Thyroid gland (tissue), 4 donors: ENCODE measurements around the gene PSMD12. TPM values are rescaled to one million over a fixed set of nuclear protein-coding genes. Genes with fewer than 3 reads are reported as not detected.
"Not testable (repeated sequence)": the region's sequence is repeated elsewhere in the genome, so short reads cannot be mapped to it uniquely, and the experiment has no call there.

Source experiments
- DNase-seq, 2 donors: peaks; one replicate each; pipeline ENCODE4 v3.0.0-alpha.2; 2019
- H3K27ac ChIP-seq, 3 donors: fragments of 200-600 bp; sonication (generic); 1 replicate in 2 of 3; 2 replicates in 1 of 3; pipeline ENCODE4 v1.5.1; 2016 to 2019; ENCODE audit warnings: mild to moderate bottlenecking in 1 of 3, moderate library complexity in 1 of 3
- H3K27me3 ChIP-seq: fragments of 200-600 bp; sonication (generic); one replicate; pipeline ENCODE4 v1.5.1; 2019
- H3K36me3 ChIP-seq, 2 donors: fragments of 200-600 bp; sonication (generic); one replicate each; pipeline ENCODE4 v1.5.1; 2016 to 2019
- H3K4me1 ChIP-seq, 2 donors: fragments of 200-600 bp; sonication (generic); one replicate each; pipeline ENCODE4 v1.5.1; 2017 to 2019
- H3K4me3 ChIP-seq, 3 donors: fragments of 200-600 bp; sonication (generic); replicated peaks in 1 of 3; 1 replicate in 2 of 3; 2 replicates in 1 of 3; pipeline ENCODE4 v1.5.1; 2016; ENCODE audit warnings: mild to moderate bottlenecking in 1 of 3
- H3K9me3 ChIP-seq: fragments of 200-600 bp; sonication (generic); one replicate; pipeline ENCODE4 v1.5.1; 2017
- POLR2A ChIP-seq, 2 donors: fragments of 450-650 bp; IDR thresholded peaks; one replicate each; pipeline ENCODE4 v1.6.1; 2017; ENCODE audit warnings: antibody characterized with exemption in 2 of 2, mild to moderate bottlenecking in 2 of 2, moderate library complexity in 1 of 2
- WGBS, 2 donors: methylation state at CpG; one replicate each; pipeline ENCODE4 v1.1.5; 2017; 5-methylcytosine and 5-hydroxymethylcytosine counted together
- intact Hi-C: fragments of 100-400 bp; cut with DNase I; formaldehyde crosslinking; loops from one replicate; pipeline ENCODE4 v1.15.1; 2023
- total RNA-seq, 4 donors: library from RNA; depleted of rRNA; stranded (reverse); fragments of >200 nt; gene quantifications; one replicate each; pipeline ENCODE4 v1.2.3, GENCODE V29; 2016
- TF ChIP-seq, protein P1 (sequence below), 6 experiments: fragments of 200-600 bp in 3 of 6; fragments of 450-650 bp in 3 of 6; sonication (generic) in 3 of 6; IDR thresholded peaks; one replicate each; pipeline ENCODE4 v1.5.1; 2016 to 2019; ENCODE audit warnings: antibody characterized with exemption in 6 of 6, mild to moderate bottlenecking in 2 of 6, inconsistent platforms in 1 of 6, moderate library complexity in 1 of 6

Gene PSMD12
- total RNA-seq, 4 donors from 2014 or later = 19.1 to 30.9 (median 23.5) TPM

DNA sequence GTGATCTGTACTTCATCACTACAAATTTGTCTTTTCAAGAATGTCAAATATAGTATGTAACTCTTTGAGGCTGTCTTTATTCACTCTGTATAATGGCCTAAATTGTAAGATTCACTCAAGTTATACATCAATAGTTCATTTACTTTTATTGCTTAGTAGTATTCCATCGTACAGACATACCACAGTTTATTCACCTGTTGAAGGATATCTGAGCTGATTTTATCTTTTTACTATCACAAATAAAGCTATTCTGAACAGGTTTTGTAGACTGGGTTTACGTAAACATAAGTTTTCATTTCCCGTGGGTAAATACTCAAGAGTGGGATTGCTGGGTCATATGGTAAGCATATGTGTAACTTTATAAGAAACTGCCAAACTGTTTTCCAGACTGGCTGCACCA is 18.6 kb downstream of the PSMD12 start:
- H3K4me3 ChIP-seq = no peak overlapping the region
- no peaks in the 10 kb centered on the region for H3K4me1 ChIP-seq
- no peaks in the 10 kb centered on the region for H3K9me3 ChIP-seq
- no peak overlapping the region for H3K27ac ChIP-seq
- 99% methylated on average over 3 of the region's 3 CpGs for WGBS, 2 donors
- DNase-seq = no peak
- no peaks in the 10 kb centered on the region for H3K27me3 ChIP-seq
- TF ChIP-seq, protein P1, sequence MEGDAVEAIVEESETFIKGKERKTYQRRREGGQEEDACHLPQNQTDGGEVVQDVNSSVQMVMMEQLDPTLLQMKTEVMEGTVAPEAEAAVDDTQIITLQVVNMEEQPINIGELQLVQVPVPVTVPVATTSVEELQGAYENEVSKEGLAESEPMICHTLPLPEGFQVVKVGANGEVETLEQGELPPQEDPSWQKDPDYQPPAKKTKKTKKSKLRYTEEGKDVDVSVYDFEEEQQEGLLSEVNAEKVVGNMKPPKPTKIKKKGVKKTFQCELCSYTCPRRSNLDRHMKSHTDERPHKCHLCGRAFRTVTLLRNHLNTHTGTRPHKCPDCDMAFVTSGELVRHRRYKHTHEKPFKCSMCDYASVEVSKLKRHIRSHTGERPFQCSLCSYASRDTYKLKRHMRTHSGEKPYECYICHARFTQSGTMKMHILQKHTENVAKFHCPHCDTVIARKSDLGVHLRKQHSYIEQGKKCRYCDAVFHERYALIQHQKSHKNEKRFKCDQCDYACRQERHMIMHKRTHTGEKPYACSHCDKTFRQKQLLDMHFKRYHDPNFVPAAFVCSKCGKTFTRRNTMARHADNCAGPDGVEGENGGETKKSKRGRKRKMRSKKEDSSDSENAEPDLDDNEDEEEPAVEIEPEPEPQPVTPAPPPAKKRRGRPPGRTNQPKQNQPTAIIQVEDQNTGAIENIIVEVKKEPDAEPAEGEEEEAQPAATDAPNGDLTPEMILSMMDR (IDR thresholded peaks at IDR 0.05) = no peak
- TF ChIP-seq POLR2A (IDR thresholded peaks at IDR 0.05) = no peak
- intact Hi-C loops = no loop called here
- H3K36me3 ChIP-seq = peaks cover 60 to 66% of the 10 kb centered on the region in 2 donors

DNA sequence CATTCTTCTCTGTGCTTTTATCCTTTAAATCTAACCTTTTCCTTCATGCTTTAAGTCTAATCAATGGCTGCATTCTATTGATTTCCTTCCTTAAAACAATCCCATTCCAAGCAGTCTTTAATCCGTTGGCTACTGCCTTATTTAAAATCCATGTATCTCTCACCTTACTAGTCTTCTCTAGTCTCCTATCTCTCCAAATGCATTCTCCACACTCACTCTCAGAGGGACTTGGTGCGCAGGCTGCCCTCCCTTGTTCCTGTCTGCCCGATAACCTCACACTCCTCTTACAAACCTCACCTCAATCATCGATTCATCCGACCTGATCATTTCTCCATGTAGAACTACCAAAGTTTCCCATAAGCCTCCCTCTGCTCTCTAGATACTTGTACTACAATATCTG is 23.1 kb downstream of the PSMD12 start:
- 94 to 97% methylated on average over 5 of the region's 5 CpGs for WGBS, 2 donors
- no peaks in the 10 kb centered on the region for H3K9me3 ChIP-seq
- no peaks in the 10 kb centered on the region for H3K27me3 ChIP-seq

GRCh38 chr17:67338353-67338752 is 28.0 kb downstream of the PSMD12 start:
- DNase-seq, H3K4me3 ChIP-seq, H3K27ac ChIP-seq, H3K9me3 ChIP-seq, H3K4me1 ChIP-seq, intact Hi-C loops, H3K27me3 ChIP-seq: not testable (repeated sequence)
- WGBS, 2 donors = 93 to 96% methylated on average over 7 of the region's 7 CpGs
- H3K36me3 ChIP-seq = peaks cover under 1 to 21% of the 10 kb centered on the region in 2 donors

More for the DNA sequence above, 23.1 kb downstream of the PSMD12 start:
- intact Hi-C loops = no loop called here
- H3K27ac ChIP-seq = no peak overlapping the region
- no peak overlapping the region for H3K4me3 ChIP-seq
- peaks cover 48 to 65% of the 10 kb centered on the region in 2 donors for H3K36me3 ChIP-seq
- no peaks in the 10 kb centered on the region for H3K4me1 ChIP-seq
- TF ChIP-seq, protein P1 (IDR thresholded peaks at IDR 0.05) = no peak
- TF ChIP-seq POLR2A (IDR thresholded peaks at IDR 0.05) = no peak
- no peak for DNase-seq

DNA sequence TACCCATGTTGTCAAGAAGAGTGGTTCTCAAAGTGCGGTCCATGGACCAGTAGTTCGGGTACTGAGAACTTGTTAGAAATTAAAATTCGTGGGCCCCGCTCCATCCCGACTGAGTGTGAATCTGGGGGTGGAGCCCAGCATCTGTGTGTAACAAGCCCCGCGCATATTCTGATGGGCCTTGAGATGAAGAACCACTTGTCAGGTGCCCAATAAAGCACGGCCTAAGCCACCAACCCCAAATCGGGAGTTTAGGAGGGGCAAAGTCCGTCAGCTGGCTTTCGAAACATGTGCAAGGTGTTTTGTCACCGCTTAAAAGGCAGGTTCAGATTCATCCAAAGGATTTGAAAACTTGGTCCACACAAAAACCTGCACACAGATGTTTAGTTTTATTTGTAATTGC is 29.5 kb downstream of the PSMD12 start:
- TF ChIP-seq, protein P1 (IDR thresholded peaks at IDR 0.05) = no peak
- no peak for TF ChIP-seq POLR2A (IDR thresholded peaks at IDR 0.05)
- intact Hi-C loops = no loop called here
- H3K36me3 ChIP-seq = peaks cover 0 to 16% of the 10 kb centered on the region in 2 donors
- H3K9me3 ChIP-seq = no peaks in the 10 kb centered on the region
- H3K4me3 ChIP-seq = no peak overlapping the region
- H3K27me3 ChIP-seq = no peaks in the 10 kb centered on the region
- no peaks in the 10 kb centered on the region for H3K4me1 ChIP-seq
- no peak for DNase-seq
- H3K27ac ChIP-seq = no peak overlapping the region
- WGBS, 2 donors = 96 to 98% methylated on average over 11 of the region's 12 CpGs

DNA sequence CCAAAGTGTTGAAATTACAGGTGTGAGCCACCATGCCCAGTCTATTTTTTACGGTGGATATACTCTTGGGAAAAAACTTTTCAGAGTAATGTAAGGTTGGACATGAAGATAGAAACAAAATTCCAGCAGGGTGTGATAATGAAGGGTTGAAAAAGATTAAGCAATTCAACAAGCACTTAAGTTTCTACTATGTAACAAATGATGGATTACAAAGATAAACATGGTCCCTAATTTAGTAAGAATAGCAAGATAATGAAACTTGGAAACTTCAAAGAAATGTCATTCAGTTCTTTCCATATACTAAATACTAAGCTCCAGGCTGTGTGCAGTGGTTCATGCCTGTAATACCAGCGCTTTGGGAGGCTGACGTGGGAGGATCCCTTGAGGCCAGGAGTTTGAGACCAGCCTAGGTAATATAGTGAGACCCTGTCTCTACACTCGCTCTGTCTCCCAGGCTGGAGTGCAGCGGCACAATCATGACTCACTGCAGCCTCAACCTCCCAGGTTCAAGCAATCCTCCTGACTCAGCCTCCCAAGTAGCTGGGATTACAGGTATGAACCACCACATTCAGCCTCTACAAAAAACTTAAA is 31.0 kb downstream of the PSMD12 start:
- intact Hi-C loops = no loop called here
- peaks cover 0 to 3% of the 10 kb centered on the region in 2 donors for H3K36me3 ChIP-seq
- TF ChIP-seq, protein P1 (IDR thresholded peaks at IDR 0.05) = no peak
- no peak for DNase-seq
- no peaks in the 10 kb centered on the region for H3K4me1 ChIP-seq
- H3K4me3 ChIP-seq = no peak overlapping the region
- H3K9me3 ChIP-seq = no peaks in the 10 kb centered on the region
- H3K27ac ChIP-seq = no peak overlapping the region
- H3K27me3 ChIP-seq = no peaks in the 10 kb centered on the region
- WGBS, 2 donors = 81 to 90% methylated on average over 5 of the region's 5 CpGs

GRCh38 chr17:67332162-67332508 is 34.2 kb downstream of the PSMD12 start:
- H3K36me3 ChIP-seq, DNase-seq, H3K27ac ChIP-seq, H3K4me1 ChIP-seq, H3K4me3 ChIP-seq, intact Hi-C loops, H3K9me3 ChIP-seq, H3K27me3 ChIP-seq: not testable (repeated sequence)
- WGBS, 2 donors = 95 to 96% methylated on average over 1 of the region's 1 CpG

DNA sequence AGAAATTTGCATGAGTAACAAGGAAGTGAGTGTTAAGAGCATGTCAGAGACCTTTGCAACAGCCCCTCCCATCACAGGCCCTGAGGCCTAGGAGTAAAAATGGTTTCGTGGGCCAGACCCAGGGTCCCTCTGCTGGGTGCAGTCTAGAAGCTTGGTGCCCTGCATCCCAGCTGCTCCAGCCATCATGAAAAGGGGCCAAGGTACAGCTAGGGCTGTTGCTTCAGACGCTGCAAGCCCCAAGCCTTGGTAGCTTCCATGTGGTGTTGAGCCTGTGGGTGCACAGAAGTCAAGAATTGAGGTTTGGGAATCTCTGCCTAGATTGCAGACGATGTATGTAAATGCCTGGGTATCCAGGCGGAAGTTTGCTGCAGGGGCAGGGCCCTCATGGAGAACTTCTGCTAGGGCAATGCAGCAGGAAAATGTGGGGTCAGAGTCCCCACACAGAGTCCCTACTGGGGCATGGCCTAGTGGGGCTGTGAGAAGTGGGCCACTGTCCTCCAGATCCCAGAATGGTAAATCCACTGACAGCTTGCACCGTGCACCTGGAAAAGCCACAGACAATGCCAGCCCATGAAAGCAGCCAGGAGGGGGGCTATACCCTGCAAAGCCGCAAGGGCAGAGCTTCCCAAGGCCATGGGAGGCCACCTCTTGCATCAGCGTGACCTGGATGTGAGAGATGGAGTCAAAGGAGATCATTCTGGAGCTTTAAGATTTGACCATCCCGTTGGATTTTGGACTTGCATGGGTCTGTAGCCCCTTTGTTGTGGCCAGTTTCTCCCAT is 34.8 kb downstream of the PSMD12 start:
- intact Hi-C loops, H3K4me1 ChIP-seq, DNase-seq, H3K27ac ChIP-seq, H3K4me3 ChIP-seq, H3K27me3 ChIP-seq, H3K36me3 ChIP-seq, H3K9me3 ChIP-seq: not testable (repeated sequence)
- WGBS, 2 donors = 92 to 94% methylated on average over 6 to 8 of the region's 8 CpGs
